Stomach (tissue), 4 donors: ENCODE results near the gene KCNH5.

ENCODE experiments used
- CTCF ChIP-seq, 7 experiments: fragments of 450-650 bp in 4 of 7; fragments of 200-600 bp in 3 of 7; sonication (generic) in 3 of 7; IDR thresholded peaks; one replicate each; pipeline ENCODE4 v1.5.1; 2016 to 2019; ENCODE audit warnings: antibody characterized with exemption in 7 of 7, control low read depth in 2 of 7, mild to moderate bottlenecking in 1 of 7
- EP300 ChIP-seq: sonication (generic); formaldehyde crosslinking; IDR thresholded peaks from one replicate; pipeline ENCODE4 v1.6.1; 2017; ENCODE audit warnings: antibody characterized with exemption
- POLR2A ChIP-seq, 4 donors: fragments of 450-650 bp; IDR thresholded peaks; one replicate each; pipeline ENCODE4 v1.6.1; 2016; ENCODE audit warnings: antibody characterized with exemption in 4 of 4, control low read depth in 2 of 4, mild to moderate bottlenecking in 1 of 4, moderate library complexity in 1 of 4
- POLR2AphosphoS5 ChIP-seq, 3 donors: sonication (generic); formaldehyde crosslinking; IDR thresholded peaks; one replicate each; pipeline ENCODE4 v1.6.1; 2016; ENCODE audit warnings: antibody characterized with exemption in 3 of 3

GRCh38 chr14:63011623-63012022 lies 33.6 kb downstream of the KCNH5 start:
- TF ChIP-seq CTCF (IDR thresholded peaks at IDR 0.05) (no peak), POLR2A (IDR thresholded peaks at IDR 0.05) (no peak), EP300 (no peak), POLR2AphosphoS5 (IDR thresholded peaks at IDR 0.05) (no peak)
